ENCODE results near the gene SHISA5.

SHISA5 gene

GRCh38 chr3:48429317-48429959 lies 74.5 kb downstream of the SHISA5 start:
- peak; percentile 71 for DNase-seq

- no peak for DNase-seq
These were observed 75.2 kb downstream of the SHISA5 start for GRCh38 chr3:48428572-48429316.

- DNase-seq = no peak
These were observed 75.8 kb downstream of the SHISA5 start for GRCh38 chr3:48428088-48428571.

DNA sequence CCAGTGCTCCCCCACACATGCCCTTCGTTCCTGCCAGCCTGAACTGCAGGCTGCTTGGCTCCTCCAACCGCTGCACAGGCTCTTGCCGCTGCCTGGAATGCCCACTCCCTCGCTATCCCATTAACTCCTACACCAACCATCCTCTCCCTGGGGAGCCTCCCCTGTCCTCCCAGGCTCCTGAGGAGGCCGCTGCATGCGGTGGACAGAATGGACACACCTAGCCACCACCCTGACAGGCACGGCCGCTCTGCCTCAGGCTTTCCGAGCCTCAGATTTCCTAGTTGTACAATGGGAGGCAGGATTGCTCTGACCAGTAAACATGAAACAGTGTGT lies 76.4 kb downstream of the SHISA5 start:
- DNase-seq = no peak

- no peak for DNase-seq
These were observed 76.9 kb downstream of the SHISA5 start for GRCh38 chr3:48426944-48427629.

DNA sequence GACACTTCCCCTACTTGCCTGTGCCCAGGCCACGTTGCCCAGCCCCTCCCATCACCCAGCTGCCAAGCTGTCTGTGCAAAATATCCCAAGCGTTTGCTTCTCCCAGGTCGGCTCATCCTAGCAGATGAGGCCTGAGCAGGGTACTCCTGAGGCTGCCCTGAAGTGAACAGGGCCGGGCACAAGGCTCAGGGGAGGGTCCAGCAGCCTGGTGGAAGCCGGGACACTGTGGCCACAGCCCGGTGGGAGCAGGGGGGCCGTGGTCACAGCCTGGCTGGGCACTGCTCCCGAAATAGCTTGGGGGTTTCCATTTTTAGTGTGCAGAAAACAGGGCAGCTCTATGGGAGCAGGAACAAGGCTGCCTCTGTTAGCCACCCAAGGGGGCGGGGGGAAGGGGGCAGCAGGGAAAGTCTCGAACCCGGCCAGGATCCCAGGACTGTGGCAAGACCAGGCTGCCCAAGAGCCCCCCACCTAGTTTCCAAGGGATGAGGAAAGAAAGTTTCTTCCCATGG lies 77.5 kb downstream of the SHISA5 start:
- DNase-seq = no peak

DNA sequence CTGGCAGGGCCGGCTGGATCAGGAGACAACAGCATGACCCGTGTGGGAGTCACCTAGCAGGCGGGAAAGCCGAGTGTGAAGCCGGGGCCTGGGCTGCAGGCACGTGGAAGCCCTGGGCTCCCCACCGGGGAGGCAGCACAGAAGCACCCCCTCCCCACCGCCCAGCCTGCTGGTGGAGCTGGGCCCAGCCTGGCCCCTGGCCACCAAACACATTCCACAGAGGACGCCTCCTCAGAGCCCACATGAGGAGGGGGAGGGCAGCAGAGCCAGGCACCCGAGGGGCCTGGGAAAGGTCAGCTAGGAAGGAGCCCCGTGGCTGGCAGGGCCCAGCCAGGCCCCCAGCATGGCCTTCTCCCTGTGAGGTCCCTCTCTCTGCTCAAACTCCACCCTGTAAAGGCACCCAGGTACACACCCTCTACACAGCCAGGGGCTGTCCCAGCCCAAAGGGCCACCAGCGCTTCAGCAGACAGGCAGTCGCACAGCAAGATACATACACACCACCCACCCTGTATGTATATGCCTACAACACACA lies 78.6 kb downstream of the SHISA5 start:
- no peak for DNase-seq

- DNase-seq = no peak
These were observed 79.9 kb downstream of the SHISA5 start for GRCh38 chr3:48423883-48424695.

GRCh38 chr3:48423241-48423882 lies 80.6 kb downstream of the SHISA5 start:
- DNase-seq = no peak

GRCh38 chr3:48422681-48423080 lies 81.3 kb downstream of the SHISA5 start:
- no peak for DNase-seq

- DNase-seq = no peak
These were observed 81.7 kb downstream of the SHISA5 start for GRCh38 chr3:48422272-48422671.

DNA sequence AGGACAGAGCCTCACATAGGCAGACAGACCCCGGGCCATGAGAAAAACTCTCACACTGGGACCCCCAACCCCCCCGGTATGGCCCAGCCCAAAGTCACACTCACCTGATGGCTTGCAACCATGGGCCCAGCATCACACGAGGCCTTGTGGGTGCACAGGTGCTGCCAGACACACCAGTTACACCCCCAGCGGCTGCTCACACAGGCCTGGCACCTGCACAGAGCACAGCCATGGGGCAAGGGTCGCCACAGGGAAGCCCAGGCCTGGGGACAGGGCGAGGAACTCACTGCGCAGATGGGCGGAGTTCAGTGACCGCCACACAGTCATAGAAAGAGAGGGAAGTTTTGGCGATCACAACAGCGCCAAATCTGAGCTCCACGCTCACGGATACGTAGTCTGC lies 83.4 kb downstream of the SHISA5 start:
- DNase-seq = no peak

GRCh38 chr3:48419597-48419996 lies 84.4 kb downstream of the SHISA5 start:
- DNase-seq = no peak

GRCh38 chr3:48419149-48419548 lies 84.8 kb downstream of the SHISA5 start:
- DNase-seq = no peak

- no peak for DNase-seq
These were observed 85.3 kb downstream of the SHISA5 start for GRCh38 chr3:48418651-48419050.

GRCh38 chr3:48418140-48418539 lies 85.8 kb downstream of the SHISA5 start:
- DNase-seq = no peak

Measured in CD4-positive, alpha-beta T cell treated with Interleukin-17A for 1 hour (primary cell).